Stimulated activated memory B cell treated with anti-CD40 and anti-IgM and Interleukin-4, amounts not matched to agents 10 μg/mL and 1 μg/mL and 100 μg/mL, for 72 hours (primary cell): ENCODE results near the gene ZNF350.
"Not testable (repeated sequence)": the region's sequence is repeated elsewhere in the genome, so short reads cannot be mapped to it uniquely, and the experiment has no call there.

Experiments
- ATAC-seq: fragments of 150-1000 bp; cut with Tn5 transposase; 2 replicates; pipeline ENCODE4 v1.10.0; 2021
- H3K27ac Mint-ChIP-seq: one replicate; pipeline ENCODE4 v1.8.0; 2022; ENCODE audit warnings: mild to moderate bottlenecking, mixed read lengths
- H3K27me3 Mint-ChIP-seq: one replicate; pipeline ENCODE4 v1.8.0; 2022; ENCODE audit warnings: mixed read lengths
- H3K36me3 Mint-ChIP-seq: one replicate; pipeline ENCODE4 v1.8.0; 2022; ENCODE audit warnings: mixed read lengths
- H3K4me1 Mint-ChIP-seq: one replicate; pipeline ENCODE4 v1.8.0; 2022; ENCODE audit warnings: mixed read lengths
- H3K4me3 Mint-ChIP-seq: one replicate; pipeline ENCODE4 v1.8.0; 2022; ENCODE audit warnings: mild to moderate bottlenecking, moderate library complexity, mixed read lengths
- H3K9me3 Mint-ChIP-seq: one replicate; pipeline ENCODE4 v1.8.0; 2022; ENCODE audit warnings: mixed read lengths

Gene ZNF350

GRCh38 chr19:51983361-51983760 lies 3.3 kb downstream of the ZNF350 start:
- peaks cover 9% of the 10 kb centered on the region for H3K4me1 Mint-ChIP-seq
- H3K27me3 Mint-ChIP-seq: no peaks in the 10 kb centered on the region
- peaks cover 76% of the 10 kb centered on the region for H3K36me3 Mint-ChIP-seq
- ATAC-seq: no peak
- H3K4me3 Mint-ChIP-seq: no peak overlapping the region
- no peak overlapping the region for H3K27ac Mint-ChIP-seq
- H3K9me3 Mint-ChIP-seq: peaks cover 27% of the 10 kb centered on the region

- Mint-ChIP-seq H3K36me3 (peaks cover 82% of the 10 kb centered on the region), H3K9me3 (peaks cover 36% of the 10 kb centered on the region)
- not testable (repeated sequence) for ATAC-seq
These were observed 5.7 kb downstream of the ZNF350 start for GRCh38 chr19:51980926-51981325.

DNA sequence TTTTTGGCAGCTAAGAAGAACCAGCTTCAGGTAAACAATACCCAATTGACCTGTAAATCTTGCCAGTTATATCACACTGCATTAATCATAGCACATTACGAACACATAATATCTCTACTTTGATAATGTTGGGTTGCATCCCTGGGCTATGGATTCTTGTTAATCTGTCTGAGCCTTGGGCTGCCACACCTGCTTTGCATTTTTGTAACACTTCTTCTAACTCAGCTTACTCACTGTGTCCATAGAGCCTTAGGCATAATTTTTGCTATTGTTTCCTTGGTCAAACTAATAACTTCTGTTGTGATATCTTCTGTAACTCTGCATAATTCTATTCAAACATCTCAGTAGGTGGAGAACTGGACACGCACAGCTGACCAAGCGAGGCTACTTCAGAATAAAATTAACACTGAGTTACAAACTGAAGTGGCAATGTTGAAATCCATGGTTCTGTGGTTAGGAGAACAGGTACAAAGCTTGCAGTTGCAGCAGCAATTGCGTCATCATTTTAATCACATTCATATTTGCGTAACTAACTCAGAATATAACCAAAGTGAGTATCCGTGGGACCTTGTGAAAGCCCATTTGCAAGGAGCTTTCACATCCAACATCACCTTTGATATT lies 6.4 kb downstream of the ZNF350 start:
- no peaks in the 10 kb centered on the region for H3K27me3 Mint-ChIP-seq
- no peak overlapping the region for H3K27ac Mint-ChIP-seq
- no peak overlapping the region for H3K4me3 Mint-ChIP-seq
- ATAC-seq: no peak
- no peaks in the 10 kb centered on the region for H3K4me1 Mint-ChIP-seq
- H3K36me3 Mint-ChIP-seq: peaks cover 85% of the 10 kb centered on the region
- peaks cover 36% of the 10 kb centered on the region for H3K9me3 Mint-ChIP-seq

More at GRCh38 chr19:51980926-51981325, 5.7 kb downstream of the ZNF350 start:
- not testable (repeated sequence) for H3K4me3 Mint-ChIP-seq, H3K4me1 Mint-ChIP-seq, H3K27ac Mint-ChIP-seq, H3K27me3 Mint-ChIP-seq

- Mint-ChIP-seq H3K4me3 (no peak overlapping the region), H3K4me1 (no peaks in the 10 kb centered on the region), H3K9me3 (peaks cover 36% of the 10 kb centered on the region), H3K27me3 (no peaks in the 10 kb centered on the region), H3K27ac (no peak overlapping the region), H3K36me3 (peaks cover 93% of the 10 kb centered on the region)
- ATAC-seq: no peak
These were observed 7.8 kb downstream of the ZNF350 start for GRCh38 chr19:51978882-51979281.

DNA sequence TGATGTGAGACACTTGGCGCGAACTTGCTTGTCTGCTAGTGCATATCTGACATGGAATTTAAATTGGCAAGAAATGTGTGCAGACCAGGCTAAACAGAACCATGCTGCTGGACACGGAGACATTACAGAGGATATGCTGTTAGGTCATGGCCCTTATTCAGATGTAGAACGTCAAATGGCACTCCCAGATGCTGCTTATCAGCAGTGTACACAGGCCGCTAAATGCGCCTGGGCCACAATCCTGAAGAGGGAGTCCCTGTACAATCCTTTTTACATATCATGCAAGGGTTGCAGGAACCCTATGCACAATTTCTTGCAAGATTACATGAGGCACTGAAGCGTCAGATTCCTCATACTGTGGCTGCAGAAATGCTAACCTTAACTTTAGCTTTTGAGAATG lies 9.3 kb downstream of the ZNF350 start:
- Mint-ChIP-seq H3K36me3 (peaks cover 93% of the 10 kb centered on the region), H3K9me3 (peaks cover 32% of the 10 kb centered on the region)

GRCh38 chr19:51976852-51977251 lies 9.8 kb downstream of the ZNF350 start:
- Mint-ChIP-seq H3K36me3 (peaks cover 93% of the 10 kb centered on the region), H3K4me3 (no peak overlapping the region), H3K27me3 (no peaks in the 10 kb centered on the region), H3K27ac (no peak overlapping the region), H3K9me3 (peaks cover 33% of the 10 kb centered on the region), H3K4me1 (no peaks in the 10 kb centered on the region)
- ATAC-seq: no peak

More for the DNA sequence above, 9.3 kb downstream of the ZNF350 start:
- Mint-ChIP-seq H3K27ac (no peak overlapping the region), H3K27me3 (no peaks in the 10 kb centered on the region), H3K4me1 (no peaks in the 10 kb centered on the region), H3K4me3 (no peak overlapping the region)
- no peak for ATAC-seq

DNA sequence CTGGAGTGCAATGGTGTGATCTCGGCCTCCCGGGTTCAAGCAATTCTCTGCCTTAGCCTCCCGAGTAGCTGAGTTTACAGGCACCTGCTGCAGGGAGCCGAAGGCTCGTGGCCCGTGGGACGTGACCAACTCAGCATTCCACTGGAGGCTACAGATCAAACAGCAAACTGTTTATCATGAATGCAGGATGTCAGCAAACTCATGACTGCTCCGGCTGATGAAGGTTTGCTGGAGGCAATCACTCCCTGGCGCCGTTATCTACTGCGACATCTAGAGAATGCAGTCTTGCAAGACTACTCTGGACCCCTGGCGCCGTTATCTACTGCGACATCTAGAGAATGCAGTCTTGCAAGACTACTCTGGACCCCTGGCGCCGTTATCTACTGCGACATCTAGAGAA lies 10.9 kb downstream of the ZNF350 start:
- peaks cover 93% of the 10 kb centered on the region for H3K36me3 Mint-ChIP-seq
- H3K27ac Mint-ChIP-seq, H3K4me1 Mint-ChIP-seq, H3K4me3 Mint-ChIP-seq, H3K27me3 Mint-ChIP-seq, ATAC-seq: not testable (repeated sequence)
- H3K9me3 Mint-ChIP-seq: peaks cover 31% of the 10 kb centered on the region

- no peak for ATAC-seq
- no peak overlapping the region for H3K27ac Mint-ChIP-seq
- peaks cover 29% of the 10 kb centered on the region for H3K9me3 Mint-ChIP-seq
- H3K4me3 Mint-ChIP-seq: no peak overlapping the region
- no peaks in the 10 kb centered on the region for H3K4me1 Mint-ChIP-seq
- peaks cover 93% of the 10 kb centered on the region for H3K36me3 Mint-ChIP-seq
- H3K27me3 Mint-ChIP-seq: no peaks in the 10 kb centered on the region
These were observed 15.0 kb downstream of the ZNF350 start for GRCh38 chr19:51971624-51972023.

DNA sequence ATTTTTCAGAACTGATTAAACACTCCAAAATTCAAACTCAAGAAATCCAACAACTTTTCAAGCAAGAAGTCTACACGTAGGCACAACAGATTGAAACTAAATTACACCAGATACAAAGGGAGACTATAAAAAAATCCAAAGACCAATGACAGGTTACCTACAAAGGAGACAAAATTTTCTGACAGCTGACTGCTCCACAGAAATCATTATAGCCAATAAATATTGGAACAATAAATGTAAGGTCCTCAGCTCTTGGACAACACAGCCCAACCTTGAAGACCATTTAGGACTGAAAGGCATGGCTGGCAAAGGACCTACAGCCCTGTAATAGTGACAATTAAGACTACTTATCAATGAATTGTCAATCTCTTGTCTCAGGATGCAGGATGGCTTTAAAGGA lies 15.9 kb downstream of the ZNF350 start:
- no peak overlapping the region for H3K27ac Mint-ChIP-seq
- no peaks in the 10 kb centered on the region for H3K4me1 Mint-ChIP-seq
- H3K9me3 Mint-ChIP-seq: peaks cover 25% of the 10 kb centered on the region
- ATAC-seq: no peak
- peaks cover 94% of the 10 kb centered on the region for H3K36me3 Mint-ChIP-seq
- no peaks in the 10 kb centered on the region for H3K27me3 Mint-ChIP-seq
- no peak overlapping the region for H3K4me3 Mint-ChIP-seq

- no peaks in the 10 kb centered on the region for H3K27me3 Mint-ChIP-seq
- peaks cover 39% of the 10 kb centered on the region for H3K9me3 Mint-ChIP-seq
- no peak overlapping the region for H3K4me3 Mint-ChIP-seq
- H3K27ac Mint-ChIP-seq: no peak overlapping the region
- H3K36me3 Mint-ChIP-seq: peaks cover 94% of the 10 kb centered on the region
- H3K4me1 Mint-ChIP-seq: no peaks in the 10 kb centered on the region
- ATAC-seq: no peak
These were observed 21.1 kb downstream of the ZNF350 start for GRCh38 chr19:51965583-51965982.

- not testable (repeated sequence) for H3K4me1 Mint-ChIP-seq, H3K4me3 Mint-ChIP-seq, H3K27me3 Mint-ChIP-seq, ATAC-seq, H3K27ac Mint-ChIP-seq
- Mint-ChIP-seq H3K9me3 (peaks cover 46% of the 10 kb centered on the region), H3K36me3 (peaks cover 72% of the 10 kb centered on the region)
These were observed 25.9 kb downstream of the ZNF350 start for GRCh38 chr19:51960621-51961233.

DNA sequence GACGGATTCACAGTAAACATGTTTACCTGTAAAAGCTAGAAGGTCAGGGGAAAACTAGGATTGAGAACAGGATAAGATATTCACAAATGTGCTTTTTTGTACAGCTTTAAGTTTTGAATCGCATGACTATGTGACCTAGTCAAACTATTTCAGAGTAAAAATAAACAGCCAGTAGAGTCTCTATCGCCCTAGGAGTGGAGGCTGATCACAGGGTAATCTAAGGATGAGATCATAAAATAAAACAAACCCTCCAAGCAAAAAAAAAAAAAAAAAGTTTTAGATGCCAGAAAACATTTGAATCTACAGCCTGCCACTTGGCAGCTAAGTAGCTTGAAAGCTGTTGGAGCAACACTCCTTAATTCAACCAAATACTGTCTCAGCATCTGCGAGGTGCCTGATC lies 26.8 kb downstream of the ZNF350 start:
- Mint-ChIP-seq H3K27ac (no peak overlapping the region), H3K27me3 (no peaks in the 10 kb centered on the region), H3K36me3 (peaks cover 63% of the 10 kb centered on the region), H3K4me3 (no peak overlapping the region), H3K4me1 (no peaks in the 10 kb centered on the region), H3K9me3 (peaks cover 38% of the 10 kb centered on the region)
- no peak for ATAC-seq

DNA sequence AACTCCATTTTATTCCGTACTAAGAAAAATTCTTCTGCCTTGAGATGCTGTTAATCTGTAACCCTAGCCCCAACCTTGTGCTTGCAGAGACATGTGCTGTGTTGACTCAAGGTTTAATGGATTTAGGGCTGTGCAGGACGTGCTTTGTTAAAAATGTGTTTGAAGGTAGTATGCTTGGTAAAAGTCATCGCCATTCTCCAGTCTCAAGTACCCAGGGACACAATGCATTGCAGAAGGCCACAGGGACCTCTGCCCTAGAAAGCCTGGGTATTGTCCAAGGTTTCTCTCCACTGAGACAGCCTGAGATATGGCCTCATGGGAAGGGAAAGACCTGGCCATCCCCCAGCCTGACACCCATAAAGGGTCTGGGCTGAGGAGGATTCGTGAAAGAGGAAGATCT lies 28.8 kb downstream of the ZNF350 start:
- H3K27ac Mint-ChIP-seq, H3K4me1 Mint-ChIP-seq, ATAC-seq, H3K27me3 Mint-ChIP-seq, H3K4me3 Mint-ChIP-seq: not testable (repeated sequence)
- peaks cover 43% of the 10 kb centered on the region for H3K36me3 Mint-ChIP-seq
- H3K9me3 Mint-ChIP-seq: peaks cover 33% of the 10 kb centered on the region

- H3K4me3 Mint-ChIP-seq: no peak overlapping the region
- H3K27me3 Mint-ChIP-seq: no peaks in the 10 kb centered on the region
- peaks cover 49% of the 10 kb centered on the region for H3K36me3 Mint-ChIP-seq
- peaks cover 42% of the 10 kb centered on the region for H3K9me3 Mint-ChIP-seq
- no peak for ATAC-seq
- H3K4me1 Mint-ChIP-seq: no peaks in the 10 kb centered on the region
- no peak overlapping the region for H3K27ac Mint-ChIP-seq
These were observed 37.7 kb downstream of the ZNF350 start for GRCh38 chr19:51948975-51949374.

GRCh38 chr19:51946602-51947001 lies 40.0 kb downstream of the ZNF350 start:
- peaks cover 51% of the 10 kb centered on the region for H3K9me3 Mint-ChIP-seq
- no peaks in the 10 kb centered on the region for H3K27me3 Mint-ChIP-seq
- no peaks in the 10 kb centered on the region for H3K4me1 Mint-ChIP-seq
- H3K27ac Mint-ChIP-seq: no peak overlapping the region
- ATAC-seq: no peak
- peaks cover 68% of the 10 kb centered on the region for H3K36me3 Mint-ChIP-seq
- H3K4me3 Mint-ChIP-seq: no peak overlapping the region

- Mint-ChIP-seq H3K4me1 (no peaks in the 10 kb centered on the region), H3K27ac (no peak overlapping the region), H3K9me3 (peaks cover 51% of the 10 kb centered on the region), H3K27me3 (no peaks in the 10 kb centered on the region), H3K36me3 (peaks cover 77% of the 10 kb centered on the region), H3K4me3 (no peak overlapping the region)
- no peak for ATAC-seq
These were observed 41.7 kb downstream of the ZNF350 start for GRCh38 chr19:51944798-51945552.
